GM18526 (cell line): Measurements from ENCODE around the gene CAPS.

ENCODE experiments used
- POLR2A ChIP-seq: IDR thresholded peaks from 3 replicates; pipeline ENCODE4 v1.6.1; 2011; ENCODE audit not compliant: insufficient read length; ENCODE audit errors: extremely low read depth

Gene CAPS

DNA sequence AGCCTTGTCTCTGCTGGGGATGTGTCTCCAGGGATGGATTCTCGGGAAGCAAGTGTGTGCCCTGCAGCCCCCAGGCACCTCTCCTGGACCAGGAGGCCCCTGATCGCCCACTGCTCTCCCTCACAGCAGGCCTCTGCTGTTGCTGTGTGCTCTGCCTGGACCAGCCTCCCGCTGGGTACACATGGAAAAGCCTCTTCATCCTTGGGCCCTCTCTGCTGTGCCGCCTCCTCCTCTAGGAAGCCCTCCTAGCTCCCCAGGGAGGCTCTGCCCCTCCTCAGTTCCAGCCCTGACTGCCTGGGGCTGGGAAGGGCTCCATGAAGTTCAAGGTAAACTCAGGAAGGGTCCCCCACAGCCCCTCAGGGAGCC is 22.5 kb upstream of the CAPS start:
- TF ChIP-seq POLR2A, result no peak

DNA sequence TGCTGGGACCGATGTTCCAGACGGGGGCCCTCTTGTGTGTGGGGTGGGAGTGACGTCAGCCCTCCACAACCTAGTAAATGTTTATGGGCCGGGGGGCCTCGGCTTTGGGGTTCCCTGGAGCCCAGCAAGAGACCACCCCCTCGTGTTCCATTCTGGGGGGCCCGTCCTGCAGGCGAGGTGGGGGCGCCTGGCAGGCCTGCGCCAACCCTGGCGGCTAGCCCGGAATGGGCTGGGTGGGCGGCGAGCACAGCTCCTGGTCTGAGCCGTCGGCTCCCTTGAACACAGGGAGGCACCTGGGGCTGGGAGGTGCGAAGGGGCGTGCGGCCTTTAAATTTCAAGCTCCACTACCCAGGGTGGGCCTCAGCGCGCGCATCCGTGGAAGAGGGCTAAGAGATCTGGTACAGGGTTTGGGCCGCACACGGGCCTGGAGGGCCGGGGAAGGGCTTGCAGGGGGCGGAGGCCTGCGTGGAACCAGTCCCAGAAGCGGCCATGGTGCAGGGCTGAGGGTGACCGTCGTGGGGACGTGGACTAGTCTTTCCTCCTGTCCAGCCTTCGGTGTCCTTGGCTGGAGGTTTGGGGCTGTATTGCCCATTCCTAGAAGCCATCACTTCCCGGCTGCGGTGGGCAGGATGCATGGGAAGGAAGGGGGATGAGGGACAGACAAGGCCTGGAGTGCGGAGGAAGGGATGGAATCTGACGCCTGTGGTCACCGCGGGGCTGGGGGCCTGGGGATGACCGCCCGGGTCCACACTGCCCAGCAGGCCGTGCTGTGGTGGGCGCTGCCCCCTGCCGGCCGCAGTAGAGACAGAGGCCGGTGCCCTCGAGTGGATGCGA is 21.9 kb upstream of the CAPS start:
- TF ChIP-seq POLR2A, result no peak

GRCh38 chr19:5892772-5893275 is 21.2 kb upstream of the CAPS start:
- TF ChIP-seq POLR2A, result no peak

- TF ChIP-seq POLR2A, result no peak
Measured at GRCh38 chr19:5893296-5893903, 20.7 kb upstream of the CAPS start.

DNA sequence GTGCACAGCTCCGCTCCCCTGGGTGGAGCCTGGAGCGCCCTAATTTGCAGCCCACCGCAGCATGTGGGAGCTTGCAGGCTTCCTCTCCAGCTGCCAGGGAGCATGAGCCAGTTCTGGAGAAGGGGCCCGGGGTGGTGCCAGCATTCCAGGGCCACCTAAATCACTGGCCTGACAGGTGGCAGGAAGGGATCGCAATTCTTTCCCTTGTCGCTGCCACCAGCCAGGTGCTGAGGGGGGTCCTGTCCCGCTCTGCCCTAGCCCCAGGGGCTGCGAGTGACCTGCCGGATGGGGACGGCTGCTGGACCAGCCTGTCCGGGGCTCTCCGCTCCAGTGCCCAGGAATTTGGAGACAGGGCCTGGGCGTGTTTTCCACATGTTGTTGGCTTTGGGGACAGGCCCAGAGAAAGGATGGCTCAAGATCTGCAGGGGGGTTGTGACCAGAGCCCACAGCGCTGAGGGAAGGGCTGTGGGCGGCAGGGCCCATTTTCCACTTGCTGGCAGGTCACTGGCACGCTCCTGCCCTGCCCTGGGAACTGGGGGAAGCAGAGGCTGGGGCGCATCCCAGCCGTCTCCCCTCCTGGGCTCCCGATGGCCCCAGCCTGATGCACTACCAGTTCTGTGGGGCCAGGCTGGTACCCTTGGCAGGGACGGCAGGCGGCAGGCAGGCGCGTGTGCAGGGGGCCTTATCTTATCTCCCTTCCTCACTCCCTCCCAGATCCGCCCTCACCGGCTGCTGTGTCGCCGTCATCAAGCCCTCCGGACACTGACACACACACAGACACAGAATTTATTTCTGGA is 19.9 kb upstream of the CAPS start:
- TF ChIP-seq POLR2A, result no peak

- TF ChIP-seq POLR2A, result no peak
Measured at GRCh38 chr19:5894704-5895349, 19.2 kb upstream of the CAPS start.

GRCh38 chr19:5895409-5895808 is 18.6 kb upstream of the CAPS start:
- TF ChIP-seq POLR2A, result no peak

DNA sequence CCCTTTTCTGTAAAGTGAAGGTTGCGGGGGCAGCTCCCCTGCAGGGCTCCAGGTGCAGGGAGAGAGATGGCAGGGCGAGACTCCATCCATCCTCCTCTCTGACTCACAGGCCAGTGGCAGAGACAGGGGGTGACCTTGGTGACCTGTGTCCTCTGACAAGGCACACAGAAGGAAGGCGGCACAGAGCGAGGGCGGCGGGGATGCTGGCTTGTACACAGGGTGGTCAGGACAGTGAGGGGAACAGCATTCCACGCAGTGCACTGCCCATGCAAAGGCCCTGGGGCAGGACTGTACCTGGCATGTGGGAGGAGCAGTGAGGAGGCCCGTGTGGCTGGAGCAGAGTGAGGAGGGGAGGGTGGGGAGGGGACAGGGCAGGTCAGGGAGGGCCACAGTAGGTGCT is 18.2 kb upstream of the CAPS start:
- TF ChIP-seq POLR2A, result no peak

GRCh38 chr19:5896365-5897076 is 17.5 kb upstream of the CAPS start:
- TF ChIP-seq POLR2A, result no peak

DNA sequence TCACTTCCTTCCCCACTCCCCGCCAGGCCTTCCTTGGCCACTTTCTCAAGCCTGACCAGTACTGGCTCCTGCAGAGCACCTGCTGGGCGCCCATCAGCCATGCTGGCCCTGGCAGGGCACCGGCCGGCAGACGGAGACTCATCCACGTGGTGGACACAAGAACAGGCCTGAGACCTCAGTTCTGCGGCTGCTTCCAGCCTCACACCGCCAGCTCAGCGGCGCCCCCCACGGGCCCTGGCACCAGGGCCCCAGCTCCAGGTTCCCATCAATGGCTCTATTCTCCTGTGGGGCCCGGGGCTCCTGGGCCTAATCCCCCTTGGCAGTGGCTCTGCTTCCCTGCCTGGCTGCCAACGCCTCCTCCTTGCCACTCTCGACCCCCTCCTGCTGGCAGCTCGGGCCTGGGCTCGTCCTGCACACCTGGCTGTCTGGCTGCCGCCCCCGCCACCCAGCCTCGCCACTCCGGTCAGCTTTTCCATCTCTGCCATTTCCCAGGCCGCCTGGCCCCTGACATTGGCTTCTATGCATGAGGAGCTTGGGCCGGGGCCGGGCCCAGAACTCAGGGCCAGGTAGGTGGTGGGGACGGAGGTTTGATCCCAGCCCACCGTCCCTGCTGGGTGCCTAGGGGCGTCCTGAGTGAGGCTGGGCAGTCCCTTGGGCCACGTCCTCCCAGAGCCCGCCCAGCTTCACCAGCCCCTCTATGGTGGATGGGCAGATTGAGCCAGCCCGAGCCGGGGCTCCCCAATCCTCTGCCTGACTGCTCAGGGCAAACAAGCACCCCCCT is 16.7 kb upstream of the CAPS start:
- no peak for TF ChIP-seq POLR2A

GRCh38 chr19:5899728-5900526 is 14.1 kb upstream of the CAPS start:
- TF ChIP-seq POLR2A, result no peak

- no peak for TF ChIP-seq POLR2A
Measured at GRCh38 chr19:5900976-5901375, 13.1 kb upstream of the CAPS start.

GRCh38 chr19:5903056-5903623 is 10.9 kb upstream of the CAPS start:
- TF ChIP-seq POLR2A, result no peak
